ENCODE measurements around the gene EHD1.

DNA sequence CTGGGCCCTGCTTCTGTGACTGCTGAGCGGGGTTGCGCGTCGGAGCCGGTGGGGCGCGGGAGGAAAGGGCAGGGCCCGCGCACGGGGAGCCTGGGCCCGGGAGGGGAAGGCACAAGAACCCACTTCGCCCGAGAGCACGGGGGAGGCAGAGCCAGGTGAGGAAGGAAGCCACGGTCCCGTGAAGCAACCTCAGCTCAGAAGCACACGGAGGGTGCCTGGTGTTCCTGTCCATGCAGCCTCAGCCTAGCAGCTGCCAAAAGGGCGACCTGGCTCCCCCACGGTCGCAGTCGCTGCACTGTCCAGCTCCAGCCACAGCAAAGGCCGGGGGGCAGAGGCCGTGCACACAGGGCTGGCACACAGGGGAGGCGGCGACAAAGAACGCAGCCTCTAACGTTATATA, 24.7 kb downstream of the EHD1 start:
- TF ChIP-seq POLR2A (IDR thresholded peaks at IDR 0.05) (no peak), CTCF (IDR thresholded peaks at IDR 0.05) (no peak)

Data from ovary (tissue), 3 donors.